K562 (cell line): ENCODE results near the gene PRTN3. TPM values are rescaled to one million over a fixed set of nuclear protein-coding genes. Genes with fewer than 3 reads are reported as not detected.

ENCODE experiments used
- ATAC-seq: fragments of 200-7000 bp; cut with Tn5 transposase; 3 replicates; pipeline ENCODE4 v1.9.1; 2020; ENCODE audit warnings: moderate library complexity
- BruUV-seq: library from RNA; stranded (reverse); fragments of 400-500 nt; replicated peaks from 2 replicates; lab custom pipeline; 2021; lab: Mats Ljungman, UMichigan
- CTCF ChIA-PET: fragments of 300-600 bp; formaldehyde crosslinking; extraction: SDS; loops from one replicate; lab custom pipeline; 2021; ENCODE audit warnings: low intra/inter-chr PET ratio; lab: Yijun Ruan, JAX
- POLR2A ChIA-PET: fragments of 300-600, 350-650 bp; sonication (Branson Sonifier 250); formaldehyde crosslinking; extraction: SDS; loops from one replicate; lab custom pipeline; 2021; ENCODE audit warnings: antibody characterized with exemption, inconsistent platforms; lab: Yijun Ruan, JAX
- DNase-seq, 4 experiments: peaks; one replicate each; pipeline versions ENCODE4 v3.0.0 to v3.0.0-alpha.2; 2011 to 2018; ENCODE audit warnings: low spot score in 3 of 4, mixed read lengths in 3 of 4; ENCODE audit errors: extremely low read depth in 1 of 4
- FAIRE-seq: peaks from 2 replicates; lab custom pipeline; 2011; peaks lifted over from hg19 to GRCh38; lab: Jason Lieb, UNC
- H2AFZ ChIP-seq: 2 replicates; pipeline ENCODE4 v1.6.0; 2011; ENCODE audit warnings: low read depth, low read length, control low read depth, inconsistent platforms
- H3K27ac ChIP-seq: fragments of 200-600 bp; 3 replicates; pipeline ENCODE4 v1.8.0; 2011; ENCODE audit warnings: low read depth, mild to moderate bottlenecking, control low read depth, inconsistent platforms, low read length, moderate library complexity, mixed read lengths; ENCODE audit errors: extremely low read depth
- H3K27me3 ChIP-seq, 2 experiments: fragments of 300-600 bp in 1 of 2; 2 replicates in 1 of 2; 3 replicates in 1 of 2; pipeline versions ENCODE4 v1.6.0 to v1.8.0; 2011; ENCODE audit warnings: inconsistent platforms in 2 of 2, low read length in 2 of 2, mild to moderate bottlenecking in 1 of 2, mixed read lengths in 1 of 2, moderate library complexity in 1 of 2; ENCODE audit not compliant: control insufficient read depth in 2 of 2, insufficient read depth in 2 of 2
- H3K36me3 ChIP-seq: fragments of 300-600 bp; 3 replicates; pipeline ENCODE4 v1.8.0; 2011; ENCODE audit warnings: mild to moderate bottlenecking, low read length, inconsistent platforms; ENCODE audit not compliant: control insufficient read depth, insufficient read depth
- H3K4me1 ChIP-seq, 2 experiments: fragments of 200-600 bp in 1 of 2; replicated peaks in 1 of 2; 2 replicates in 1 of 2; 3 replicates in 1 of 2; pipeline versions ENCODE4 v1.5.1 to v1.8.0; 2011; ENCODE audit warnings: inconsistent platforms in 2 of 2, low read length in 2 of 2, mild to moderate bottlenecking in 1 of 2, mixed read lengths in 1 of 2, moderate library complexity in 1 of 2; ENCODE audit not compliant: control insufficient read depth in 2 of 2, insufficient read depth in 2 of 2
- H3K4me2 ChIP-seq: 2 replicates; pipeline ENCODE4 v1.6.1; 2011; ENCODE audit warnings: low read length, control low read depth, inconsistent platforms, mixed read lengths; ENCODE audit not compliant: insufficient read depth
- H3K4me3 ChIP-seq: fragments of 200-600 bp; sonication (generic), shearing (Covaris generic); 2 replicates; pipeline ENCODE4 v1.5.1; 2016; ENCODE audit warnings: control low read depth, inconsistent platforms
- H3K79me2 ChIP-seq: fragments of 200-600 bp; 3 replicates; pipeline ENCODE4 v1.8.0; 2011; ENCODE audit warnings: low read length, inconsistent platforms; ENCODE audit not compliant: control insufficient read depth, insufficient read depth
- H3K9ac ChIP-seq, 2 experiments: 2 replicates each; pipeline versions ENCODE4 v1.6.0 to v1.6.1; 2011; ENCODE audit warnings: low read depth in 2 of 2, low read length in 2 of 2, control low read depth in 1 of 2, inconsistent platforms in 1 of 2, mild to moderate bottlenecking in 1 of 2, mixed read lengths in 1 of 2; ENCODE audit not compliant: insufficient read depth in 1 of 2
- H3K9me1 ChIP-seq: one replicate; pipeline ENCODE4 v1.6.0; 2011; ENCODE audit warnings: inconsistent platforms, mild to moderate bottlenecking, low read length, moderate library complexity; ENCODE audit not compliant: control insufficient read depth, insufficient read depth
- H3K9me3 ChIP-seq: replicated peaks from 2 replicates; pipeline ENCODE4 v1.5.1; 2011; ENCODE audit warnings: low read depth, low read length, inconsistent platforms; ENCODE audit not compliant: control insufficient read depth, insufficient read depth
- H4K20me1 ChIP-seq: replicated peaks from 2 replicates; pipeline ENCODE4 v1.6.1; 2011; ENCODE audit warnings: low read length, inconsistent platforms, mixed read lengths; ENCODE audit not compliant: control insufficient read depth, insufficient read depth
- BCOR ChIP-seq: fragments of 450-650 bp; IDR thresholded peaks from 2 replicates; pipeline ENCODE4 v1.6.1; 2016
- CUX1 ChIP-seq: fragments of 200-800 bp; sonication (Bioruptor generic); IDR thresholded peaks from 2 replicates; pipeline ENCODE4 v1.6.1; 2016; ENCODE audit warnings: missing genetic modification characterization, missing compliant biosample characterization
- KDM1A ChIP-seq, 2 experiments: fragments of 450-650 bp; IDR thresholded peaks; 2 replicates each; pipeline ENCODE4 v1.6.1; 2016; ENCODE audit warnings: mild to moderate bottlenecking in 2 of 2
- NFYB ChIP-seq: IDR thresholded peaks from 2 replicates; pipeline ENCODE4 v1.6.1; 2011; ENCODE audit warnings: mild to moderate bottlenecking, moderate library complexity; ENCODE audit not compliant: insufficient read length; ENCODE audit errors: extremely low read depth
- POLR2G ChIP-seq: fragments of 200-400 bp; formaldehyde crosslinking; IDR thresholded peaks from 2 replicates; pipeline ENCODE4 v1.6.1; 2017; ENCODE audit warnings: low read depth, mild to moderate bottlenecking, antibody characterized with exemption, low read length, moderate library complexity
- PPARD ChIP-seq: fragments of 250-450 bp; sonication (Bioruptor Pico); IDR thresholded peaks from 2 replicates; pipeline ENCODE4 v1.8.0; 2022; ENCODE audit warnings: inconsistent platforms, mild to moderate bottlenecking, moderate library complexity
- RBM25 ChIP-seq: fragments of 200-400 bp; formaldehyde crosslinking; IDR thresholded peaks from 2 replicates; pipeline ENCODE4 v1.6.1; 2018; ENCODE audit warnings: low read length, low read depth, moderate library complexity; ENCODE audit not compliant: severe bottlenecking
- SRSF3 ChIP-seq: fragments of 200-400 bp; formaldehyde crosslinking; IDR thresholded peaks from 2 replicates; pipeline ENCODE4 v1.6.1; 2016; ENCODE audit warnings: mild to moderate bottlenecking, low read length, moderate library complexity; ENCODE audit not compliant: insufficient read depth
- ZFP36 ChIP-seq: fragments of 150-350 bp; IDR thresholded peaks from 2 replicates; pipeline ENCODE4 v1.6.1; 2018; ENCODE audit warnings: low read length, low read depth; ENCODE audit not compliant: partially characterized antibody
- ZNF197 ChIP-seq: fragments of 200-800 bp; sonication (Bioruptor generic); IDR thresholded peaks from 2 replicates; pipeline ENCODE4 v1.6.1; 2016; ENCODE audit warnings: low read depth, missing genetic modification characterization, missing compliant biosample characterization
- ZNF354B ChIP-seq: fragments of 250-450 bp; sonication (Bioruptor Pico); IDR thresholded peaks from 2 replicates; pipeline ENCODE4 v1.4.0; 2020
- ZNF644 ChIP-seq: fragments of 200-800 bp; sonication (Bioruptor generic); IDR thresholded peaks from 2 replicates; pipeline ENCODE4 v1.6.1; 2016; ENCODE audit warnings: low read depth, missing genetic modification characterization, missing compliant biosample characterization
- WGBS: fragments of 100-300 bp; shearing (Covaris generic); methylation state at CpG from one replicate; pipeline ENCODE4 v1.1.6; 2016; ENCODE audit warnings: low coverage, mixed read lengths; ENCODE audit not compliant: insufficient coverage; ENCODE audit errors: missing lambda C conversion rate; 5-methylcytosine and 5-hydroxymethylcytosine counted together
- in situ Hi-C: fragments of 300-500 bp; cut with MboI; formaldehyde crosslinking; loops from 4 replicates; pipeline ENCODE4 v1.15.0; 2018; ENCODE audit warnings: inconsistent platforms, mixed read lengths
- intact Hi-C: fragments of 100-400 bp; cut with micrococcal nuclease; formaldehyde crosslinking; loops from 2 replicates; pipeline ENCODE4 v1.14.2; 2022
- polyA plus RNA-seq, 8 experiments: library from polyadenylated mRNA; depleted of rRNA in 4 of 8; stranded (reverse) in 5 of 8; unstranded in 3 of 8; fragments of >200 nt; fragmentation: Nextera tagmentation in 2 of 8; fragmentation: Illumina TruSeq in 1 of 8; extraction: Ambion mirVana in 2 of 8; extraction: Trizol in 1 of 8; gene quantifications; 2 replicates each; pipeline versions ENCODE4 v1.2.1 to v1.2.3, GENCODE V29; 2011 to 2014; ENCODE audit warnings: inconsistent platforms in 1 of 8, missing spikeins in 1 of 8
- total RNA-seq, 7 experiments: library from RNA; depleted of rRNA in 6 of 7; stranded (reverse); fragments of >200 nt in 6 of 7; fragmentation: Illumina TruSeq in 2 of 7; extraction: Trizol in 2 of 7; gene quantifications; 2 replicates each; pipeline versions ENCODE4 v1.2.1 to v1.2.3, GENCODE V29; 2011 to 2021; ENCODE audit warnings: low replicate concordance in 1 of 7
- TF ChIP-seq, protein P1 (sequence below), 2 experiments: fragments of 200-800 bp in 1 of 2; sonication (Bioruptor generic) in 1 of 2; sonication (generic) in 1 of 2; formaldehyde crosslinking in 1 of 2; IDR thresholded peaks in 1 of 2; conservative IDR thresholded peaks in 1 of 2; 2 replicates each; pipeline versions ENCODE4 v1.5.0 to v1.6.1; 2016 to 2020; ENCODE audit warnings: missing compliant biosample characterization in 1 of 2, missing genetic modification characterization in 1 of 2, missing genetic modification reagents in 1 of 2

PRTN3 gene
- total and polyA plus RNA-seq, 9 of the 15 experiments (the other 6 are each of a cell fraction or from before 2014, with no cell fraction given): 0.14 to 0.86 (median 0.43) TPM; not detected in 3

GRCh38 chr19:827314-827709, 13.5 kb upstream of the PRTN3 start (continued):
- TF ChIP-seq ZNF354B: no peak
- no peak for TF ChIP-seq SRSF3
- no peak for TF ChIP-seq ZNF644 (tag)

DNA sequence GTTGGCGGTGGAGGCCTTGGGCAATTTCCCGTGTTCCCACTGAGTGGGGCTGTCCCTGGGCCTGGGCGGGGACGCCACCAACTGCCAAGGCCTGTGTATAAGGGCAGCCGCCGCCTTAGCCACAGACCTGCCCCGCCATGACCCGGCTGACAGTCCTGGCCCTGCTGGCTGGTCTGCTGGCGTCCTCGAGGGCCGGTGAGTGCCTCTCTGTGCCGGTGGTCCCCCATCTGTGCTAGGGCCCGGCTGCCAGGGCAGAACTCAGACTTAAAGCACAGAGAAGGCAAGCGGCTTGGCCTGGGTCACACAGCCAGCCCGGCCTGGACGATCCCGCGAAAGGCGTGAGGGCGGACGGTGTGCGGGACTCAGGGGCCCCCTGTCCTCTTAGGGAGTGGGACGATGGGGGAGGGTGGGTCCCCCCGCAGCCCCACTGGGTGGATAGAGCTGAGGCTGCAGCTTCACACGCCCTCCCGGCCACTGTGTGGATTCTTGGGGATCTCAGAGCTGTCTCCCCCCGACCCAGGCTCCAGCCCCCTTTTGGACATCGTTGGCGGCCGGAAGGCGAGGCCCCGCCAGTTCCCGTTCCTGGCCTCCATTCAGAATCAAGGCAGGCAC, 13.0 kb upstream of the PRTN3 start, which contains the start of gene AZU1:
AZU1 (plus strand) TSS at position 128 of the 612 bp plus-strand sequence; CDS start at position 138, 10 bp downstream.
- FAIRE-seq (no peak), DNase-seq (no peak), ATAC-seq (no peak)
- H3K79me2 ChIP-seq: peaks cover 6% of the 10 kb centered on the region; the same call in 2 of the 3 replicates
- no peak within 1 kb of the TSS for H3K4me3 ChIP-seq
- in situ Hi-C loops: no loop called here
- no peak within 1 kb of the TSS for H3K4me2 ChIP-seq
- no peaks in the 10 kb centered on the region for H4K20me1 ChIP-seq
- no peak within 1 kb of the TSS for H2AFZ ChIP-seq
- no peaks in the 10 kb centered on the region for H3K36me3 ChIP-seq
- WGBS: 70% methylated on average over 20 of the region's 33 CpGs
- H3K9me1 ChIP-seq: no peaks in the 10 kb centered on the region
- intact Hi-C loops: no loop called here
- peak within 1 kb of the TSS in 1 of 2 experiments; percentile 28; a peak in 1 of 4 replicates for H3K9ac ChIP-seq
- CTCF ChIA-PET: no interaction called here
- peaks cover 15 to 68% of the 10 kb centered on the region in 2 experiments for H3K4me1 ChIP-seq
- H3K27ac ChIP-seq: no peak within 1 kb of the TSS
- no peaks in the 10 kb centered on the region for H3K27me3 ChIP-seq
- H3K9me3 ChIP-seq: no peaks in the 10 kb centered on the region
- POLR2A ChIA-PET: interaction anchor here (0.7 kb wide), 1 partner anchor 27 kb away, joined by 3 read pairs; no protein-coding TSS in a partner anchor
- BruUV-seq: no TSS peak
- TF ChIP-seq ZNF197 (CRISPR knock-in tag) (no peak), RBM25 (peak; percentile 67), BCOR (peak; percentile 69; the same call in 1 of the 2 replicates), NFYB (no peak), POLR2G (peak; percentile 58; the same call in 1 of the 2 replicates), CUX1 (CRISPR knock-in tag) (no peak), PPARD (no peak), KDM1A (IDR thresholded peaks at IDR 0.05) (peak in 1 of 2 experiments; percentile 65; a peak in 1 of 4 replicates), ZFP36 (peak; percentile 68)
- TF ChIP-seq, protein P1, sequence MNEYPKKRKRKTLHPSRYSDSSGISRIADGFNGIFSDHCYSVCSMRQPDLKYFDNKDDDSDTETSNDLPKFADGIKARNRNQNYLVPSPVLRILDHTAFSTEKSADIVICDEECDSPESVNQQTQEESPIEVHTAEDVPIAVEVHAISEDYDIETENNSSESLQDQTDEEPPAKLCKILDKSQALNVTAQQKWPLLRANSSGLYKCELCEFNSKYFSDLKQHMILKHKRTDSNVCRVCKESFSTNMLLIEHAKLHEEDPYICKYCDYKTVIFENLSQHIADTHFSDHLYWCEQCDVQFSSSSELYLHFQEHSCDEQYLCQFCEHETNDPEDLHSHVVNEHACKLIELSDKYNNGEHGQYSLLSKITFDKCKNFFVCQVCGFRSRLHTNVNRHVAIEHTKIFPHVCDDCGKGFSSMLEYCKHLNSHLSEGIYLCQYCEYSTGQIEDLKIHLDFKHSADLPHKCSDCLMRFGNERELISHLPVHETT (CRISPR knock-in tag; conservative IDR thresholded peaks at IDR 0.05 in 1 of 2, IDR thresholded peaks at IDR 0.05 in 1 of 2): no peak
